GM23248 (cell line): ENCODE data around the gene B3GALT5. TPM values are rescaled to one million over a fixed set of nuclear protein-coding genes. Genes with fewer than 3 reads are reported as not detected.
"Not testable (repeated sequence)": the region's sequence is repeated elsewhere in the genome, so short reads cannot be mapped to it uniquely, and the experiment has no call there.

Experiments used
- DNase-seq: peaks from one replicate; pipeline ENCODE4 v3.0.0-alpha.2; 2015
- H2AFZ ChIP-seq: fragments of 200-600 bp; sonication (generic); 2 replicates; pipeline ENCODE4 v1.6.1; 2016; ENCODE audit warnings: antibody characterized with exemption
- H3F3A ChIP-seq: fragments of 200-600 bp; sonication (generic); 2 replicates; pipeline ENCODE4 v1.6.1; 2016; ENCODE audit warnings: mild to moderate bottlenecking, antibody characterized with exemption, mixed run types; ENCODE audit not compliant: insufficient read depth
- H3K27ac ChIP-seq: fragments of 200-600 bp; sonication (generic); 2 replicates; pipeline ENCODE4 v1.5.1; 2016; ENCODE audit warnings: mild to moderate bottlenecking
- H3K27me3 ChIP-seq: fragments of 200-600 bp; sonication (generic); replicated peaks from 2 replicates; pipeline ENCODE4 v1.6.1; 2016; ENCODE audit warnings: mild to moderate bottlenecking; ENCODE audit not compliant: insufficient read depth
- H3K36me3 ChIP-seq: fragments of 200-600 bp; sonication (generic); 2 replicates; pipeline ENCODE4 v1.6.1; 2016; ENCODE audit warnings: low read depth, mild to moderate bottlenecking
- H3K4me1 ChIP-seq: fragments of 200-600 bp; sonication (generic); 2 replicates; pipeline ENCODE4 v1.6.1; 2016; ENCODE audit warnings: mild to moderate bottlenecking; ENCODE audit not compliant: insufficient read depth
- H3K4me2 ChIP-seq: fragments of 200-600 bp; sonication (generic); one replicate; pipeline ENCODE4 v1.6.1; 2016; ENCODE audit warnings: mild to moderate bottlenecking; ENCODE audit not compliant: unreplicated experiment
- H3K4me3 ChIP-seq: fragments of 200-600 bp; sonication (generic); 2 replicates; pipeline ENCODE4 v1.5.1; 2016; ENCODE audit warnings: mild to moderate bottlenecking
- H3K79me2 ChIP-seq: fragments of 200-600 bp; sonication (generic); 2 replicates; pipeline ENCODE4 v1.6.1; 2016; ENCODE audit warnings: mild to moderate bottlenecking; ENCODE audit not compliant: insufficient read depth
- H3K9ac ChIP-seq: fragments of 200-600 bp; sonication (generic); 2 replicates; pipeline ENCODE4 v1.6.1; 2016; ENCODE audit warnings: mild to moderate bottlenecking
- H3K9me2 ChIP-seq: fragments of 200-600 bp; sonication (generic); 2 replicates; pipeline ENCODE4 v1.6.1; 2016; ENCODE audit warnings: mixed run types, mild to moderate bottlenecking, moderate library complexity; ENCODE audit not compliant: insufficient read depth
- H3K9me3 ChIP-seq: fragments of 200-600 bp; sonication (generic); one replicate; pipeline ENCODE4 v1.6.1; 2017; ENCODE audit warnings: low read depth
- H4K20me1 ChIP-seq: fragments of 200-600 bp; sonication (generic); 2 replicates; pipeline ENCODE4 v1.6.0; 2016; ENCODE audit not compliant: insufficient read depth
- EZH2 ChIP-seq: fragments of 200-600 bp; sonication (generic); IDR thresholded peaks from 2 replicates; pipeline ENCODE4 v1.6.1; 2018; ENCODE audit warnings: antibody characterized with exemption, mild to moderate bottlenecking; ENCODE audit not compliant: insufficient read depth, poor library complexity, severe bottlenecking
- EZH2phosphoT487 ChIP-seq: fragments of 200-600 bp; sonication (generic); IDR thresholded peaks from 2 replicates; pipeline ENCODE4 v1.6.1; 2018; ENCODE audit warnings: antibody characterized with exemption, moderate library complexity, mild to moderate bottlenecking, low read depth; ENCODE audit not compliant: insufficient read depth
- WGBS, 2 experiments: methylation state at CpG; one replicate each; pipeline ENCODE4 v1.1.6; 2015 to 2017; ENCODE audit warnings: low lambda C conversion rate in 2 of 2, low coverage in 1 of 2; ENCODE audit errors: missing lambda C conversion rate in 2 of 2; 5-methylcytosine and 5-hydroxymethylcytosine counted together
- in situ Hi-C: fragments of 300-500 bp; cut with MboI; formaldehyde crosslinking; loops from 2 replicates; pipeline ENCODE4 v1.15.0; 2020
- polyA plus RNA-seq: library from polyadenylated mRNA; unstranded; fragments of >200 nt; fragmentation: Nextera tagmentation; extraction: Ambion mirVana; gene quantifications from 2 replicates; pipeline ENCODE4 v1.2.1, GENCODE V29; 2016
- total RNA-seq: library from RNA; depleted of rRNA; stranded (reverse); fragments of >200 nt; shearing (Covaris generic); gene quantifications from 2 replicates; pipeline ENCODE4 v1.2.3, GENCODE V29; 2014

B3GALT5 gene
- total and polyA plus RNA-seq, 2 experiments from 2014 or later, result not detected

- no peaks in the 10 kb centered on the region for H3K4me1 ChIP-seq
- no peak overlapping the region for H3K9ac ChIP-seq
- no peak for DNase-seq
- H3K4me2 ChIP-seq, result no peak overlapping the region
- in situ Hi-C loops, result no loop called here
- H3K4me3 ChIP-seq, result no peak overlapping the region
- no peaks in the 10 kb centered on the region for H4K20me1 ChIP-seq
- no peaks in the 10 kb centered on the region for H3K9me3 ChIP-seq
- no peaks in the 10 kb centered on the region for H3K79me2 ChIP-seq
- no peak for TF ChIP-seq EZH2
- TF ChIP-seq EZH2phosphoT487, result no peak
- WGBS, 2 experiments, result 51 to 55% methylated on average over 4 of the region's 4 CpGs
- H3K9me2 ChIP-seq, result no peaks in the 10 kb centered on the region
- H3K27me3 ChIP-seq, result no peaks in the 10 kb centered on the region
- H3F3A ChIP-seq, result no peaks in the 10 kb centered on the region
- no peak overlapping the region for H3K27ac ChIP-seq
- no peak overlapping the region for H2AFZ ChIP-seq
- H3K36me3 ChIP-seq, result no peaks in the 10 kb centered on the region
Observed at GRCh38 chr21:39582749-39583148, 30.0 kb upstream of the B3GALT5 start.

- not testable (repeated sequence) for H3K4me2 ChIP-seq, H3K9ac ChIP-seq
Observed at GRCh38 chr21:39583586-39583985, 29.2 kb upstream of the B3GALT5 start.

GRCh38 chr21:39587376-39587775 is 25.4 kb upstream of the B3GALT5 start:
- WGBS, 2 experiments, result 31% methylated on average over 4 of the region's 4 CpGs
- in situ Hi-C loops, result no loop called here

More at GRCh38 chr21:39583586-39583985, 29.2 kb upstream of the B3GALT5 start:
- DNase-seq, H3K9me3 ChIP-seq, H3K4me3 ChIP-seq, H3K27me3 ChIP-seq, H2AFZ ChIP-seq, H3K9me2 ChIP-seq, H3K79me2 ChIP-seq, in situ Hi-C loops, H3K36me3 ChIP-seq, H3F3A ChIP-seq, H3K27ac ChIP-seq, H3K4me1 ChIP-seq, H4K20me1 ChIP-seq: not testable (repeated sequence)
- 18 to 25% methylated on average over 2 of the region's 2 CpGs for WGBS, 2 experiments

GRCh38 chr21:39588884-39589283 is 23.9 kb upstream of the B3GALT5 start:
- Histone ChIP-seq H3K9me3 (no peaks in the 10 kb centered on the region), H3K9ac (no peak overlapping the region), H3K79me2 (no peaks in the 10 kb centered on the region), H4K20me1 (no peaks in the 10 kb centered on the region), H2AFZ (no peak overlapping the region), H3K9me2 (no peaks in the 10 kb centered on the region), H3K36me3 (no peaks in the 10 kb centered on the region), H3K4me1 (no peaks in the 10 kb centered on the region), H3F3A (no peaks in the 10 kb centered on the region), H3K4me3 (no peak overlapping the region), H3K27me3 (no peaks in the 10 kb centered on the region), H3K27ac (no peak overlapping the region), H3K4me2 (no peak overlapping the region)
- TF ChIP-seq EZH2phosphoT487, result no peak
- 0% methylated on average over 1 of the region's 1 CpG for WGBS, 2 experiments
- in situ Hi-C loops, result no loop called here
- DNase-seq, result no peak

More at GRCh38 chr21:39587376-39587775, 25.4 kb upstream of the B3GALT5 start:
- Histone ChIP-seq H3K4me3 (no peak overlapping the region), H3K36me3 (no peaks in the 10 kb centered on the region), H3K4me1 (no peaks in the 10 kb centered on the region), H3K9me3 (no peaks in the 10 kb centered on the region), H2AFZ (no peak overlapping the region), H3F3A (no peaks in the 10 kb centered on the region), H3K79me2 (no peaks in the 10 kb centered on the region), H3K4me2 (no peak overlapping the region), H3K27ac (no peak overlapping the region), H3K9ac (no peak overlapping the region), H3K9me2 (no peaks in the 10 kb centered on the region), H4K20me1 (no peaks in the 10 kb centered on the region), H3K27me3 (no peaks in the 10 kb centered on the region)
- no peak for DNase-seq
- TF ChIP-seq EZH2 (no peak), EZH2phosphoT487 (no peak)

GRCh38 chr21:39593522-39593921 is 19.2 kb upstream of the B3GALT5 start:
- Histone ChIP-seq H3K9me3 (no peaks in the 10 kb centered on the region), H3K9ac (no peak overlapping the region), H4K20me1 (no peaks in the 10 kb centered on the region), H3K79me2 (no peaks in the 10 kb centered on the region), H3K4me3 (no peak overlapping the region), H2AFZ (no peak overlapping the region), H3K9me2 (no peaks in the 10 kb centered on the region), H3K27me3 (no peaks in the 10 kb centered on the region), H3K4me1 (no peaks in the 10 kb centered on the region), H3K36me3 (no peaks in the 10 kb centered on the region), H3F3A (no peaks in the 10 kb centered on the region), H3K4me2 (no peak overlapping the region), H3K27ac (no peak overlapping the region)
- no peak for TF ChIP-seq EZH2
- TF ChIP-seq EZH2phosphoT487, result no peak
- no peak for DNase-seq
- in situ Hi-C loops, result no loop called here
